Gastrocnemius medialis (tissue), 4 donors: ENCODE measurements around the gene DPP7. TPM values are rescaled to one million over a fixed set of nuclear protein-coding genes. Genes with fewer than 3 reads are reported as not detected.

Experiments used
- ATAC-seq, 2 donors: fragments of 150-250 bp; one replicate each; pipeline ENCODE4 v1.9.1; 2016
- DNase-seq, 2 donors: peaks; one replicate each; pipeline ENCODE4 v3.0.0-alpha.2; 2019
- H3K27ac ChIP-seq, 4 donors: fragments of 200-600 bp; sonication (generic); 1 replicate in 1 of 4; 2 replicates in 3 of 4; pipeline ENCODE4 v1.5.1; 2016 to 2018; ENCODE audit warnings: mild to moderate bottlenecking in 2 of 4, moderate library complexity in 1 of 4
- H3K27me3 ChIP-seq, 3 donors: fragments of 200-600 bp; sonication (generic) in 2 of 3; 1 replicate in 1 of 3; 2 replicates in 2 of 3; pipeline versions ENCODE4 v1.5.1 to v1.6.0; 2016 to 2019; ENCODE audit warnings: mild to moderate bottlenecking in 1 of 3, moderate library complexity in 1 of 3
- H3K36me3 ChIP-seq, 2 donors: fragments of 200-600 bp; sonication (generic) in 1 of 2; one replicate each; pipeline ENCODE4 v1.5.1; 2017 to 2018
- H3K4me1 ChIP-seq, 2 donors: fragments of 200-600 bp; sonication (generic) in 1 of 2; one replicate each; pipeline ENCODE4 v1.5.1; 2016 to 2017; ENCODE audit warnings: mild to moderate bottlenecking in 2 of 2
- H3K4me3 ChIP-seq, 4 donors: fragments of 200-600 bp; sonication (generic) in 3 of 4; 1 replicate in 1 of 4; 2 replicates in 3 of 4; pipeline ENCODE4 v1.5.1; 2016 to 2019; ENCODE audit warnings: mild to moderate bottlenecking in 2 of 4
- H3K9me3 ChIP-seq, 3 donors: fragments of 200-600 bp; sonication (generic) in 2 of 3; 1 replicate in 1 of 3; 2 replicates in 2 of 3; pipeline ENCODE4 v1.5.1; 2016 to 2019
- POLR2A ChIP-seq, 2 donors: fragments of 450-650 bp; IDR thresholded peaks; one replicate each; pipeline ENCODE4 v1.6.1; 2017; ENCODE audit warnings: antibody characterized with exemption in 2 of 2, mild to moderate bottlenecking in 2 of 2, moderate library complexity in 2 of 2
- in situ Hi-C, 4 donors: fragments of 200-750 bp; cut with MboI; loops; one replicate each; pipeline versions ENCODE4 v1.15.0 to v1.8.0; 2017; ENCODE audit warnings: low sequenced_read_pairs in 4 of 4
- intact Hi-C: fragments of 100-400 bp; cut with DNase I; formaldehyde crosslinking; loops from one replicate; pipeline ENCODE4 v1.15.1; 2023; ENCODE audit warnings: low total_unique reads
- total RNA-seq, 4 donors: library from RNA; depleted of rRNA; stranded (reverse); fragments of >200 nt; gene quantifications; one replicate each; pipeline versions ENCODE4 v1.1.0 to v1.2.3, GENCODE V29; 2016
- TF ChIP-seq, protein P1 (sequence below), 5 experiments: fragments of 450-650 bp in 3 of 5; fragments of 200-600 bp in 2 of 5; sonication (generic) in 2 of 5; IDR thresholded peaks in 4 of 5; conservative IDR thresholded peaks in 1 of 5; 1 replicate in 4 of 5; 2 replicates in 1 of 5; pipeline ENCODE4 v1.5.1; 2016 to 2019; ENCODE audit warnings: antibody characterized with exemption in 5 of 5, mild to moderate bottlenecking in 3 of 5, moderate library complexity in 3 of 5

The DPP7 gene
- total RNA-seq, 4 donors from 2014 or later, result 36.9 to 63.1 (median 55.9) TPM

DNA sequence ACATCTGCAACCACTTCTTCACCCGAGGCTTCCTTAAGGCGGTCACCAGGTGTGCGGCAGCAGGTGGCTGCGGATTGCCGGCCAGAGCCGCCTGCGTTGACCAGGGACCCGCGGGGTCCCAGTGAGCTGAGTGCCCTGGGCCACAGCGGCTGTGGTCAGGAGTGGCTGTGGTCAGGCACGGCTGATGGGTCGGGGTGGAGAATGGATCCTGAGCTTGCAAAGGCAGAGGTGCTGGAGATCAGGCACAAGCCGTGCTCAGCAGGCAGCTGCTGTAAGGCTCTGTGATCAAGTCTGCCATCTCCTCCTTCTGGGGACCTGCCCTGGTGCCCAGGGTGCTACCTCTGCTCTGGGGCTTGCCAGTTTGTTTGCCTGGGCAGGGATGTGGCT is 35.1 kb downstream of the DPP7 start:
- intact Hi-C loops, result no loop called here
- Histone ChIP-seq H3K4me3 (no peak overlapping the region), H3K9me3 (no peaks in the 10 kb centered on the region), H3K36me3 (no peaks in the 10 kb centered on the region), H3K4me1 (peaks cover 0 to 12% of the 10 kb centered on the region in 2 donors), H3K27me3 (peaks cover 0 to 3% (median 0%) of the 10 kb centered on the region in 3 donors), H3K27ac (no peak overlapping the region)
- no peak for ATAC-seq
- no peak for TF ChIP-seq POLR2A (IDR thresholded peaks at IDR 0.05)
- TF ChIP-seq, protein P1, sequence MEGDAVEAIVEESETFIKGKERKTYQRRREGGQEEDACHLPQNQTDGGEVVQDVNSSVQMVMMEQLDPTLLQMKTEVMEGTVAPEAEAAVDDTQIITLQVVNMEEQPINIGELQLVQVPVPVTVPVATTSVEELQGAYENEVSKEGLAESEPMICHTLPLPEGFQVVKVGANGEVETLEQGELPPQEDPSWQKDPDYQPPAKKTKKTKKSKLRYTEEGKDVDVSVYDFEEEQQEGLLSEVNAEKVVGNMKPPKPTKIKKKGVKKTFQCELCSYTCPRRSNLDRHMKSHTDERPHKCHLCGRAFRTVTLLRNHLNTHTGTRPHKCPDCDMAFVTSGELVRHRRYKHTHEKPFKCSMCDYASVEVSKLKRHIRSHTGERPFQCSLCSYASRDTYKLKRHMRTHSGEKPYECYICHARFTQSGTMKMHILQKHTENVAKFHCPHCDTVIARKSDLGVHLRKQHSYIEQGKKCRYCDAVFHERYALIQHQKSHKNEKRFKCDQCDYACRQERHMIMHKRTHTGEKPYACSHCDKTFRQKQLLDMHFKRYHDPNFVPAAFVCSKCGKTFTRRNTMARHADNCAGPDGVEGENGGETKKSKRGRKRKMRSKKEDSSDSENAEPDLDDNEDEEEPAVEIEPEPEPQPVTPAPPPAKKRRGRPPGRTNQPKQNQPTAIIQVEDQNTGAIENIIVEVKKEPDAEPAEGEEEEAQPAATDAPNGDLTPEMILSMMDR (IDR thresholded peaks at IDR 0.05 in 4 of 5, conservative IDR thresholded peaks at IDR 0.05 in 1 of 5), result no peak
- in situ Hi-C loops, result no loop called here
- no peak for DNase-seq

DNA sequence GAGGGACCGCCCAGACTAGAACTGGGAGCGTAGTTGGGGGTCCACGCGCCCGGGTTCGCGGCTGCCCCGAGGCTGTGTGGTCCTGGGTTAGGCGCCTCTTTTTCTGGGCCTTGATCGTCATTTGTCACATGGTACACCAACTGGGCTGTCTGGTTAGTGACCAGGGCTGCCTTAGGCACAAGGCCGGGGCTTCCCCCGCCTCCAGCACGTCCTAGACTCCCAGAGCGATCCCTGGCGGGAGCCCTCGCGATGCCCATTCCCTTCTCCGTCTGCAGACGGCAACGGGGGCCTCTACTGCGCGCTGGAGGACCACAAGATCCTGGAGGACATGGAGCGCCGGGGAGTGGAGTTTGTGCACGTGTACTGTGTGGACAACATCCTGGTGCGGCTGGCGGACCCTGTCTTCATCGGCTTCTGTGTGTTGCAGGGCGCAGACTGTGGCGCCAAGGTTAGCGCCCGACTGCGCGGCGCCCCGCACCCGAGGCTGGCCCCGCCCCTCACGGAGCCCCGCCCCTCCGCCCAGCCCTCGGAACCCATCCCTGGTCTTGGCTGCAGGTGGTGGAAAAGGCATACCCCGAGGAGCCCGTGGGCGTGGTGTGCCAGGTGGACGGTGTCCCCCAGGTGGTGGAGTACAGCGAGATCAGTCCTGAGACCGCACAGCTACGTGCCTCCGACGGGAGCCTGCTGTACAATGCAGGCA is 35.7 kb downstream of the DPP7 start:
- Histone ChIP-seq H3K4me1 (peaks cover 0 to 12% of the 10 kb centered on the region in 2 donors), H3K27me3 (peaks cover 0 to 3% (median 0%) of the 10 kb centered on the region in 3 donors), H3K9me3 (no peaks in the 10 kb centered on the region), H3K27ac (no peak overlapping the region), H3K4me3 (peak overlapping the region in 1 of 4 donors; percentile 51), H3K36me3 (no peaks in the 10 kb centered on the region)
- in situ Hi-C loops, result no loop called here
- TF ChIP-seq, protein P1 (IDR thresholded peaks at IDR 0.05 in 4 of 5, conservative IDR thresholded peaks at IDR 0.05 in 1 of 5), result no peak
- no peak for TF ChIP-seq POLR2A (IDR thresholded peaks at IDR 0.05)
- DNase-seq (no peak), ATAC-seq (no peak)
- intact Hi-C loops, result no loop called here

DNA sequence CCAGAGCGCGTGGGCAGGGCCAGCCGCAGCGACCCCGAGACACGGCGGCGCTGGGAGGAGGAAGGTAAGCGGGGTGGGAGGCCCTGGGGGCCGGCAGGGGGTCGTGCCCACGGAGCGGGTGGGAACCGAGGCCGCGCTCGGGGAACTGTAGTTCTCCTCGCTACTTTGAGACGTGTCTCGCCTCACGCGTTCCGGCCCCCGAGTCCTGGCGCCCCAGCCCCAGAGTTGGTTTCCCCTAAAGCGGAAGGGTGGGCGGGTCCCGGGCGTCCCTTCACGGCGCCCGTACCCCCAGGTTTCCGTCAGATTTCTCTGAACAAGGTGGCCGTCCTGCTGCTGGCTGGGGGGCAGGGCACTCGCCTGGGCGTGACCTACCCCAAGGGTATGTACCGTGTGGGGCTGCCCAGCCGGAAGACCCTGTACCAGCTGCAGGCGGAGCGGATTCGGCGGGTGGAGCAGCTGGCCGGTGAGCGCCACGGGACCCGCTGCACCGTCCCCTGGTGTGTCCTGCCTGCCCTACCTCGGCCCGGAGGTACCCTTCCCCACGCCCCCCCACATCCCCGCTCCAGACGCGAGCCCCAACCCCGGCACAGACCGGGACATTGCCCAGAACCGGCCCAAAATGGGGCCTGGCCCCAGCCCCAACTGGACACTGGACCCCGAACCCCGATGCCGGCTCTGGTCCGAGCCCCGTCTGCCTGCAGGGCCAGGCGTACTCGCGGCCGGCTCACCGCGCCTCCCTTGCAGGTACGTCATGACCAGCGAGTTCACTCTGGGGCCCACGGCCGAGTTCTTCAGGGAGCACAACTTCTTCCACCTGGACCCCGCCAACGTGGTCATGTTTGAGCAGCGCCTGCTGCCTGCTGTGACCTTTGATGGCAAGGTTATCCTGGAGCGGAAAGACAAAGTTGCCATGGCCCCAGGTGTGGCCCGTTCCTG is 36.5 kb downstream of the DPP7 start:
- TF ChIP-seq POLR2A (IDR thresholded peaks at IDR 0.05), result no peak
- TF ChIP-seq, protein P1 (IDR thresholded peaks at IDR 0.05 in 4 of 5, conservative IDR thresholded peaks at IDR 0.05 in 1 of 5), result no peak
- Histone ChIP-seq H3K4me3 (peak overlapping the region; percentile 51 to 64 (median 56)), H3K36me3 (no peaks in the 10 kb centered on the region), H3K9me3 (no peaks in the 10 kb centered on the region), H3K27me3 (peaks cover 0 to 3% (median 0%) of the 10 kb centered on the region in 3 donors), H3K27ac (peak overlapping the region in 1 of 4 donors; percentile 55), H3K4me1 (peaks cover 0 to 12% of the 10 kb centered on the region in 2 donors)
- peak in 1 of 2 donors; percentile 2 for ATAC-seq
- DNase-seq, result no peak
- intact Hi-C loops, result no loop called here
- in situ Hi-C loops, result no loop called here

DNA sequence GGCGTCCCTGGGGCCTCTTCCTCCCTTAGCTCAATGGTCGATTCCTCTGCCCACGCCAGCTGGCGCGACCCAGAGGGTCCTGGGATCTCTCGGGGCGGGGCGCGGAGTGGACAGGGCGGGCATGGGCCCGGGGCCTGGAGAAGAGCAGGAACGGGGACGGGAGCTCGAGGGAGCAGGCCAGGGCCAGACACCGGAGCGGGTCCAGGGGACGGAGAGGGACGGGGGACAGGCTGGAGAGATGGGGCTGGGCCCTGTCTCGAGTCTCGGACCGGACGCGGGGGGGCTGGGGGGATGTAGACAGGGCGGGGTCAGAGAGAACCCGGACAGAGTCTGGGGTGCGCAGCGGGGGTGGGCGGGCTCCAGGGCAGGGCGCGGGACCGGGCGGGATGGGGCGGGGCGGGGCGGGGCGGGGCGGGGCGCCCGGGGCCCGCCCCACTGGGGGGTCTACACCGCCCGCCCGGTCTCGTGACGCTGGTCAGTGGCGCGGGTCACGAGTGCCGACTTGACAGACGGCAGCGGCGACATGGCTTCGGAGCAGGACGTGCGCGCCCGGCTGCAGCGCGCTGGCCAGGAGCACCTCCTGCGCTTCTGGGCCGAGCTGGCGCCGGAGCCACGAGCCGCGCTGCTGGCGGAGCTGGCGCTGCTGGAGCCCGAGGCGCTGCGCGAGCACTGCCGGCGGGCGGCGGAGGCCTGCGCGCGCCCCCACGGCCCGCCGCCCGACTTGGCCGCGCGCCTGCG is 37.4 kb downstream of the DPP7 start, which contains the start of gene UAP1L1:
Gene UAP1L1 (plus strand): TSS at position 508 of the 738 bp plus-strand sequence. CDS start 16 bp downstream, at position 524.
- peak; percentile 58 for DNase-seq
- in situ Hi-C loops (no loop called here), intact Hi-C loops (no loop called here)
- TF ChIP-seq POLR2A (IDR thresholded peaks at IDR 0.05), result peak; percentile 69 to 70
- TF ChIP-seq, protein P1 (IDR thresholded peaks at IDR 0.05 in 4 of 5, conservative IDR thresholded peaks at IDR 0.05 in 1 of 5), result no peak
- Histone ChIP-seq H3K27ac (peak within 1 kb of the TSS; percentile 54 to 55 (median 55)), H3K4me1 (peaks cover 0 to 12% of the 10 kb centered on the region in 2 donors), H3K4me3 (peak within 1 kb of the TSS; percentile 51 to 64 (median 56)), H3K9me3 (no peaks in the 10 kb centered on the region), H3K27me3 (peaks cover 0 to 3% (median 0%) of the 10 kb centered on the region in 3 donors), H3K36me3 (no peaks in the 10 kb centered on the region)
- peak; percentile 37 to 70 for ATAC-seq
